EL (cell line): Measurements from ENCODE around the gene NADK.
"Not testable (repeated sequence)": the region's sequence is repeated elsewhere in the genome, so short reads cannot be mapped to it uniquely, and the experiment has no call there.

Experiments
- DNase-seq: peaks from one replicate; pipeline ENCODE4 v3.0.0-alpha.2; 2016

NADK gene

GRCh38 chr1:1763657-1764621 lies 14.3 kb downstream of the NADK start:
- peak; percentile 14 for DNase-seq

- DNase-seq, result no peak
These were observed 16.5 kb downstream of the NADK start for GRCh38 chr1:1761504-1762376.

- DNase-seq, result no peak
These were observed 17.6 kb downstream of the NADK start for GRCh38 chr1:1760715-1761114.

GRCh38 chr1:1760345-1760650 lies 18.0 kb downstream of the NADK start:
- no peak for DNase-seq

GRCh38 chr1:1759456-1760344 lies 18.6 kb downstream of the NADK start:
- DNase-seq, result no peak

GRCh38 chr1:1758692-1759455 lies 19.4 kb downstream of the NADK start:
- no peak for DNase-seq

- no peak for DNase-seq
These were observed 20.1 kb downstream of the NADK start for GRCh38 chr1:1758059-1758621.

GRCh38 chr1:1757422-1758058 lies 20.7 kb downstream of the NADK start:
- DNase-seq, result no peak

GRCh38 chr1:1756661-1757421 lies 21.4 kb downstream of the NADK start:
- DNase-seq, result no peak

GRCh38 chr1:1755852-1756251 lies 22.4 kb downstream of the NADK start:
- DNase-seq, result no peak

- DNase-seq, result no peak
These were observed 22.8 kb downstream of the NADK start for GRCh38 chr1:1755426-1755825.

GRCh38 chr1:1754051-1754815 lies 24.0 kb downstream of the NADK start:
- no peak for DNase-seq

GRCh38 chr1:1753607-1754005 lies 24.7 kb downstream of the NADK start:
- DNase-seq, result no peak

GRCh38 chr1:1752636-1753606 lies 25.3 kb downstream of the NADK start:
- DNase-seq, result no peak

GRCh38 chr1:1752190-1752589 lies 26.1 kb downstream of the NADK start:
- DNase-seq, result no peak

GRCh38 chr1:1749941-1750340 lies 28.3 kb downstream of the NADK start:
- DNase-seq, result not testable (repeated sequence)

- no peak for DNase-seq
These were observed 29.5 kb downstream of the NADK start for GRCh38 chr1:1748686-1749321.

- not testable (repeated sequence) for DNase-seq
These were observed 31.7 kb downstream of the NADK start for GRCh38 chr1:1746566-1746909.
